Lower lobe of right lung (tissue), 2 donors: ENCODE data around the gene ZNFX1. TPM values are rescaled to one million over a fixed set of nuclear protein-coding genes. Genes with fewer than 3 reads are reported as not detected.

ENCODE experiments used
- ATAC-seq, 2 donors: fragments of 200-7000 bp; cut with Tn5 transposase; one replicate each; pipeline ENCODE4 v1.9.1; 2020 to 2022; ENCODE audit warnings: mild to moderate bottlenecking in 2 of 2, moderate library complexity in 2 of 2
- DNase-seq: peaks from one replicate; pipeline ENCODE4 v3.0.0-alpha.2; 2020
- H3K27ac ChIP-seq: fragments of 200-600 bp; one replicate; pipeline ENCODE4 v1.8.0; 2022
- H3K27me3 ChIP-seq: fragments of 200-600 bp; one replicate; pipeline ENCODE4 v1.8.0; 2022; ENCODE audit warnings: low read depth
- H3K36me3 ChIP-seq: fragments of 200-600 bp; one replicate; pipeline ENCODE4 v1.8.0; 2022; ENCODE audit warnings: mild to moderate bottlenecking
- H3K4me1 ChIP-seq: fragments of 200-600 bp; one replicate; pipeline ENCODE4 v1.8.0; 2022
- H3K4me3 ChIP-seq: fragments of 200-600 bp; one replicate; pipeline ENCODE4 v1.8.0; 2022; ENCODE audit warnings: mild to moderate bottlenecking
- H3K9me3 ChIP-seq: fragments of 200-600 bp; one replicate; pipeline ENCODE4 v1.8.0; 2022
- CTCF ChIP-seq: fragments of 200-600 bp; IDR thresholded peaks from one replicate; pipeline ENCODE4 v1.8.0; 2022; ENCODE audit warnings: antibody characterized with exemption, mild to moderate bottlenecking
- intact Hi-C: fragments of 100-400 bp; cut with DNase I; formaldehyde crosslinking; loops from one replicate; pipeline ENCODE4 v1.11.0; 2022
- total RNA-seq: library from RNA; stranded (reverse); fragmentation: NEBNext Ultra II Directional; extraction: Animal tissue kit (Norgen Biotek cat#: 25700); gene quantifications from one replicate; pipeline ENCODE4 v1.2.1, GENCODE V29; 2021
- donor health status: DM: no; HTN: yes; CAD: no; lungs with severe emphysema.

Gene ZNFX1
- total RNA-seq, 1 donor from 2014 or later = 53.9 TPM

- Histone ChIP-seq H3K4me1 (peaks cover 69% of the 10 kb centered on the region), H3K27ac (peak overlapping the region; percentile 93), H3K27me3 (no peaks in the 10 kb centered on the region), H3K4me3 (peak overlapping the region; percentile 91), H3K9me3 (peaks cover 10% of the 10 kb centered on the region), H3K36me3 (peaks cover 64% of the 10 kb centered on the region)
- ATAC-seq = peak in 1 of 2 donors; percentile 24
- TF ChIP-seq CTCF = no peak
- DNase-seq = no peak
- intact Hi-C loops = no loop called here
Measured at GRCh38 chr20:49276161-49276960, 1.5 kb downstream of the ZNFX1 start.

GRCh38 chr20:49275636-49276035 is 2.2 kb downstream of the ZNFX1 start:
- ATAC-seq = no peak
- peak overlapping the region; percentile 93 for H3K27ac ChIP-seq
- TF ChIP-seq CTCF = no peak
- peaks cover 64% of the 10 kb centered on the region for H3K36me3 ChIP-seq
- H3K4me3 ChIP-seq = peak overlapping the region; percentile 91
- DNase-seq = no peak
- peaks cover 3% of the 10 kb centered on the region for H3K9me3 ChIP-seq
- no peaks in the 10 kb centered on the region for H3K27me3 ChIP-seq
- H3K4me1 ChIP-seq = peaks cover 66% of the 10 kb centered on the region
- intact Hi-C loops = no loop called here

GRCh38 chr20:49275216-49275615 is 2.6 kb downstream of the ZNFX1 start:
- Histone ChIP-seq H3K4me1 (peaks cover 66% of the 10 kb centered on the region), H3K36me3 (peaks cover 64% of the 10 kb centered on the region), H3K27ac (peak overlapping the region; percentile 93), H3K9me3 (no peaks in the 10 kb centered on the region), H3K4me3 (no peak overlapping the region), H3K27me3 (no peaks in the 10 kb centered on the region)
- no peak for TF ChIP-seq CTCF
- ATAC-seq (no peak), DNase-seq (no peak)
- intact Hi-C loops = no loop called here

DNA sequence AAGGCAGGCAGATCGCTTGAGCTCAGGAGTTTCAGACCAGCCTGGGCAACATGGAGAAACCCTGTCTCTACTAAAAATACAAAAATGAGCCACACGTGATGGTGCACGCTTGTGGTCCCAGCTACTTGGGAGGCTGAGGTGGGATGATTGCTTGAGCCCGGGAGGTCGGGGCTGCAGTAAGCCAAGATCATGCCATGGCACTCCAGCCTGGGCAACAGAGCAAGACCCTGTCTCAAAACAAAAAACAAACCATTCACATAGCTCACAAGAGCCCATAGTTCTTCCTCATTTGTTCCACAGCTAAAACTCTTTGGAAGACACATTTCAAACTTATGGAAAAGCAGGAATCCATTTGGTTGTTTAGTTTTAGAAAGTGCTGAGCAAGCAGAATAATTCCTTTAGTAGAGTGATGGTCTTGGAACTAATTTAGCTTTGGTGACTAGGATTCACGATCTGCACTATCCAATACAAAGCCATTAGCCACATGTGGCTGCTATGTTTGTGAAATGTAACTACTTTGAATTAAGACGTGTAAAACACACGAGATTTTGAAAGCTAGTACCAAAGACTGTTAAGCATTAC is 4.1 kb downstream of the ZNFX1 start:
- no peak for TF ChIP-seq CTCF
- Histone ChIP-seq H3K9me3 (no peaks in the 10 kb centered on the region), H3K36me3 (peaks cover 69% of the 10 kb centered on the region), H3K4me3 (no peak overlapping the region), H3K27ac (no peak overlapping the region), H3K27me3 (no peaks in the 10 kb centered on the region), H3K4me1 (peaks cover 69% of the 10 kb centered on the region)
- no peak for DNase-seq
- intact Hi-C loops = no loop called here
- no peak for ATAC-seq

GRCh38 chr20:49272654-49273053 is 5.2 kb downstream of the ZNFX1 start:
- H3K4me1 ChIP-seq = peaks cover 80% of the 10 kb centered on the region
- ATAC-seq (no peak), DNase-seq (no peak)
- no peak for TF ChIP-seq CTCF
- H3K36me3 ChIP-seq = peaks cover 71% of the 10 kb centered on the region
- H3K9me3 ChIP-seq = no peaks in the 10 kb centered on the region
- H3K27me3 ChIP-seq = no peaks in the 10 kb centered on the region
- H3K4me3 ChIP-seq = no peak overlapping the region
- intact Hi-C loops = no loop called here
- no peak overlapping the region for H3K27ac ChIP-seq
